ENCODE data around the gene TMEM134. TPM values are rescaled to one million over a fixed set of nuclear protein-coding genes. Genes with fewer than 3 reads are reported as not detected.

The TMEM134 gene
- total and polyA plus RNA-seq, 3 donors from 2014 or later = 97.5 to 149 (median 126) TPM

- no peak overlapping the region for H3K27ac ChIP-seq
- intact Hi-C loops (cut with DNase I; ENCODE audit: low total_unique reads) = no loop called here
- no peak for TF ChIP-seq POLR2A (IDR thresholded peaks at IDR 0.05)
- no peak for TF ChIP-seq CTCF (IDR thresholded peaks at IDR 0.05)
- H3K4me3 ChIP-seq = peak overlapping the region; percentile 54
- no peaks in the 10 kb centered on the region for H3K27me3 ChIP-seq
- no peak for DNase-seq
- H3K36me3 ChIP-seq (ENCODE audit: low read depth, missing control alignments) = no peaks in the 10 kb centered on the region
- no peaks in the 10 kb centered on the region for H3K9me3 ChIP-seq
- peaks cover 21% of the 10 kb centered on the region for H3K4me1 ChIP-seq
- WGBS, 2 donors = 65 to 69% methylated on average over 15 to 19 of the region's 19 CpGs
Observed at GRCh38 chr11:67503119-67504004, 34.3 kb upstream of the TMEM134 start.

- H3K4me1 ChIP-seq = peaks cover 18% of the 10 kb centered on the region
- no peak for DNase-seq
- no peak overlapping the region for H3K27ac ChIP-seq
- H3K9me3 ChIP-seq = no peaks in the 10 kb centered on the region
- 96 to 97% methylated on average over 7 to 18 of the region's 18 CpGs for whole genome bisulfite sequencing, 2 donors
- H3K4me3 ChIP-seq = no peak overlapping the region
- intact Hi-C loops (cut with DNase I; ENCODE audit: low total_unique reads) = no loop called here
- no peaks in the 10 kb centered on the region for H3K36me3 ChIP-seq (ENCODE audit: low read depth, missing control alignments)
- no peaks in the 10 kb centered on the region for H3K27me3 ChIP-seq
- TF ChIP-seq CTCF (IDR thresholded peaks at IDR 0.05) (no peak), POLR2A (IDR thresholded peaks at IDR 0.05) (no peak)
Observed at GRCh38 chr11:67502328-67502979, 33.4 kb upstream of the TMEM134 start.

GRCh38 chr11:67501854-67502253 is 32.8 kb upstream of the TMEM134 start:
- Histone ChIP-seq H3K4me1 (peaks cover 12% of the 10 kb centered on the region), H3K27ac (no peak overlapping the region), H3K36me3 (ENCODE audit: low read depth, missing control alignments) (no peaks in the 10 kb centered on the region), H3K9me3 (no peaks in the 10 kb centered on the region), H3K27me3 (no peaks in the 10 kb centered on the region), H3K4me3 (no peak overlapping the region)
- 94 to 95% methylated on average over 13 to 15 of the region's 18 CpGs for WGBS, 2 donors
- intact Hi-C loops (cut with DNase I; ENCODE audit: low total_unique reads) = no loop called here
- TF ChIP-seq POLR2A (IDR thresholded peaks at IDR 0.05) = no peak
- no peak for TF ChIP-seq CTCF (IDR thresholded peaks at IDR 0.05)
- no peak for DNase-seq

GRCh38 chr11:67500831-67501715 is 32.0 kb upstream of the TMEM134 start:
- Histone ChIP-seq H3K36me3 (ENCODE audit: low read depth, missing control alignments) (no peaks in the 10 kb centered on the region), H3K4me1 (peaks cover 8% of the 10 kb centered on the region), H3K4me3 (no peak overlapping the region), H3K27ac (no peak overlapping the region), H3K9me3 (no peaks in the 10 kb centered on the region), H3K27me3 (no peaks in the 10 kb centered on the region)
- WGBS, 2 donors = 93 to 95% methylated on average over 9 of the region's 9 CpGs
- TF ChIP-seq CTCF (IDR thresholded peaks at IDR 0.05) (no peak), POLR2A (IDR thresholded peaks at IDR 0.05) (no peak)
- intact Hi-C loops (cut with DNase I; ENCODE audit: low total_unique reads) = no loop called here
- no peak for DNase-seq
